Right atrium auricular region (tissue), 2 donors: ENCODE data around the gene RNF220. TPM values are rescaled to one million over a fixed set of nuclear protein-coding genes. Genes with fewer than 3 reads are reported as not detected.

Source experiments
- DNase-seq: peaks from one replicate; pipeline ENCODE4 v3.0.0-alpha.2; 2019; ENCODE audit warnings: low spot score
- H3K27ac ChIP-seq, 2 donors: fragments of 200-600 bp; sonication (generic); 1 replicate in 1 of 2; 2 replicates in 1 of 2; pipeline ENCODE4 v1.5.1; 2016 to 2019
- H3K27me3 ChIP-seq, 2 donors: fragments of 200-600 bp; sonication (generic); one replicate each; pipeline versions ENCODE4 v1.5.1 to v1.6.0; 2017 to 2019
- H3K36me3 ChIP-seq: fragments of 200-600 bp; sonication (generic); one replicate; pipeline ENCODE4 v1.5.1; 2016
- H3K4me1 ChIP-seq, 2 donors: fragments of 200-600 bp; sonication (generic); one replicate each; pipeline versions ENCODE4 v1.5.1 to v1.6.0; 2017 to 2019
- H3K4me3 ChIP-seq, 2 donors: fragments of 200-600 bp; sonication (generic); 1 replicate in 1 of 2; 2 replicates in 1 of 2; pipeline ENCODE4 v1.5.1; 2017 to 2019; ENCODE audit warnings: mild to moderate bottlenecking in 1 of 2, moderate library complexity in 1 of 2
- H3K9me3 ChIP-seq, 2 donors: fragments of 200-600 bp; sonication (generic); one replicate each; pipeline ENCODE4 v1.5.1; 2019
- total RNA-seq, 2 donors: library from RNA; depleted of rRNA; stranded (reverse); fragments of >200 nt; gene quantifications; one replicate each; pipeline ENCODE4 v1.1.0, GENCODE V29; 2016
- TF ChIP-seq, protein P1 (sequence below), 2 donors: fragments of 200-600 bp; sonication (generic); IDR thresholded peaks; one replicate each; pipeline ENCODE4 v1.5.1; 2019; ENCODE audit warnings: antibody characterized with exemption in 2 of 2

Gene RNF220
- total RNA-seq, 2 donors from 2014 or later, result 76.1 to 91.6 TPM

DNA sequence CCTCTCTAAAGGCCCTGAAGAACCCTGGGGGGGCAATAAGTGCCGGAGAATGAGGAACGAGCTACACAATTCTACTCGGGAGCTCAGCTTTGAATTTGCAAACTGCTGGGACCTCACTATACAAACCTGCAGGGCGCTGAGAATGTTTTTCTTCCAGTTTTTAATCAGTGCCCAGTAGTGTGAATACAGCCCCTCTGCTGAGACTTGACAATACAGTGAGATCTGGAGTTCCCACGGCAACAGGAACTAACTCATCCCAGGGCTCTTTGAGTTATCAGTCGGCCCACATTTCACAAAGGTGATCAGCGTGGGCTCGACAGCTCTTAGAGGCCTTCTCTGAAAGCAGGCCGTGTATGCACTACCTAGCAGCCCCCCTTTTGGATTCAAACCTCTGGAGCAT, 227.5 kb downstream of the RNF220 start:
- TF ChIP-seq, protein P1, sequence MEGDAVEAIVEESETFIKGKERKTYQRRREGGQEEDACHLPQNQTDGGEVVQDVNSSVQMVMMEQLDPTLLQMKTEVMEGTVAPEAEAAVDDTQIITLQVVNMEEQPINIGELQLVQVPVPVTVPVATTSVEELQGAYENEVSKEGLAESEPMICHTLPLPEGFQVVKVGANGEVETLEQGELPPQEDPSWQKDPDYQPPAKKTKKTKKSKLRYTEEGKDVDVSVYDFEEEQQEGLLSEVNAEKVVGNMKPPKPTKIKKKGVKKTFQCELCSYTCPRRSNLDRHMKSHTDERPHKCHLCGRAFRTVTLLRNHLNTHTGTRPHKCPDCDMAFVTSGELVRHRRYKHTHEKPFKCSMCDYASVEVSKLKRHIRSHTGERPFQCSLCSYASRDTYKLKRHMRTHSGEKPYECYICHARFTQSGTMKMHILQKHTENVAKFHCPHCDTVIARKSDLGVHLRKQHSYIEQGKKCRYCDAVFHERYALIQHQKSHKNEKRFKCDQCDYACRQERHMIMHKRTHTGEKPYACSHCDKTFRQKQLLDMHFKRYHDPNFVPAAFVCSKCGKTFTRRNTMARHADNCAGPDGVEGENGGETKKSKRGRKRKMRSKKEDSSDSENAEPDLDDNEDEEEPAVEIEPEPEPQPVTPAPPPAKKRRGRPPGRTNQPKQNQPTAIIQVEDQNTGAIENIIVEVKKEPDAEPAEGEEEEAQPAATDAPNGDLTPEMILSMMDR (IDR thresholded peaks at IDR 0.05), result no peak
- H3K27me3 ChIP-seq, result no peaks in the 10 kb centered on the region
- peaks cover 43% of the 10 kb centered on the region for H3K36me3 ChIP-seq
- no peaks in the 10 kb centered on the region for H3K9me3 ChIP-seq
- no peak for DNase-seq
- H3K27ac ChIP-seq, result peak overlapping the region; percentile 91 to 95
- peak overlapping the region; percentile 79 to 85 for H3K4me3 ChIP-seq
- peaks cover 0 to 45% of the 10 kb centered on the region in 2 donors for H3K4me1 ChIP-seq

- TF ChIP-seq, protein P1 (IDR thresholded peaks at IDR 0.05), result no peak
- Histone ChIP-seq H3K4me1 (peaks cover 0 to 65% of the 10 kb centered on the region in 2 donors), H3K27ac (no peak overlapping the region), H3K4me3 (no peak overlapping the region), H3K36me3 (peaks cover 57% of the 10 kb centered on the region), H3K27me3 (no peaks in the 10 kb centered on the region), H3K9me3 (no peaks in the 10 kb centered on the region)
- DNase-seq, result no peak
Observed at GRCh38 chr1:44634606-44635189, 229.6 kb downstream of the RNF220 start.

- Histone ChIP-seq H3K4me3 (no peak overlapping the region), H3K9me3 (no peaks in the 10 kb centered on the region), H3K4me1 (peaks cover 0 to 69% of the 10 kb centered on the region in 2 donors), H3K27ac (no peak overlapping the region), H3K27me3 (no peaks in the 10 kb centered on the region), H3K36me3 (peaks cover 57% of the 10 kb centered on the region)
- TF ChIP-seq, protein P1 (IDR thresholded peaks at IDR 0.05), result no peak
- no peak for DNase-seq
Observed at GRCh38 chr1:44635439-44635838, 230.4 kb downstream of the RNF220 start.

DNA sequence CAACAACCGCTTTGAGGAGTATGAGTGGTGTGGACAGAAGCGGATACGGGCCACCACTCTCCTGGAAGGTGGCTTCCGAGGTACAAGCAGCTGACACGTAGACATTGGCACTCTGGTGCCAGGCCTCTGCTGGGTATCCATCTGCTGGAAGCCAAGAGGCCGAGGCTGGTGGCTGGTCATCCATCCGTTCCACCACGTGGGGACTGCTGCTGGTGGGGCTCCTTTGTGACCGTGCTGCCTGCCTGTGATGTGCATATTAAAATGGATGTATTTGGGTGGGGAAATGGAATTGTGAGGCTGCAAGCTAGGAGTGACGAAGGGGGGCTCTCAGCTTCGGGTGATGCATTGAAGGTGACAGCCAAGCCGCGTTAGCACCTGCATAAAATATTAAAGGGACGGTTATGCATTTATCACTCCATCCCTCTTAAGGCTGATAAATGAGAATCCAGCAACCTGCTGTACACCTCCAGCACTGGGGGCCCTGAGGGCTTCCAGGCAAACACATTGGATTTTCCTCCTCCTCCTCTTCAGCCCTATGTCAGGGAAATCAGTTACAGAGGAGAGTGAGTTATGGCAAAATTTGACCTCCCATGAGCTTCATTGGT, 231.1 kb downstream of the RNF220 start:
- Histone ChIP-seq H3K9me3 (no peaks in the 10 kb centered on the region), H3K4me1 (peaks cover 0 to 77% of the 10 kb centered on the region in 2 donors), H3K27me3 (no peaks in the 10 kb centered on the region), H3K36me3 (peaks cover 61% of the 10 kb centered on the region), H3K4me3 (no peak overlapping the region), H3K27ac (peak overlapping the region; percentile 25 to 64)
- no peak for DNase-seq
- TF ChIP-seq, protein P1 (IDR thresholded peaks at IDR 0.05), result no peak

- Histone ChIP-seq H3K27ac (peak overlapping the region; percentile 25 to 64), H3K9me3 (no peaks in the 10 kb centered on the region), H3K4me3 (no peak overlapping the region), H3K4me1 (peaks cover 0 to 84% of the 10 kb centered on the region in 2 donors), H3K27me3 (no peaks in the 10 kb centered on the region), H3K36me3 (peaks cover 64% of the 10 kb centered on the region)
- TF ChIP-seq, protein P1 (IDR thresholded peaks at IDR 0.05), result no peak
- no peak for DNase-seq
Observed at GRCh38 chr1:44636688-44637598, 231.9 kb downstream of the RNF220 start.
